T-helper 17 cell (primary cell): ENCODE measurements around the gene KRT2. TPM values are rescaled to one million over a fixed set of nuclear protein-coding genes. Genes with fewer than 3 reads are reported as not detected.

Source experiments
- ATAC-seq: fragments of 150-1000 bp; cut with Tn5 transposase; 2 replicates; pipeline ENCODE4 v1.10.0; 2021; ENCODE audit warnings: mild to moderate bottlenecking, moderate library complexity
- DNase-seq, 3 donors: peaks; one replicate each; pipeline versions ENCODE4 v3.0.0 to v3.0.0-alpha.2; 2020 to 2021
- H3K9me3 ChIP-seq: one replicate; pipeline ENCODE4 v1.7.0; 2013; ENCODE audit warnings: low read length, mild to moderate bottlenecking; ENCODE audit not compliant: control insufficient read depth, poor library complexity, severe bottlenecking
- H3K27ac Mint-ChIP-seq: one replicate; pipeline ENCODE4 v1.8.0; 2022; ENCODE audit warnings: mild to moderate bottlenecking, moderate library complexity, mixed read lengths
- H3K27me3 Mint-ChIP-seq: one replicate; pipeline ENCODE4 v1.8.0; 2022; ENCODE audit warnings: mixed read lengths
- H3K36me3 Mint-ChIP-seq: one replicate; pipeline ENCODE4 v1.8.0; 2022; ENCODE audit warnings: low read depth, mixed read lengths
- H3K4me1 Mint-ChIP-seq: one replicate; pipeline ENCODE4 v1.8.0; 2022; ENCODE audit warnings: mild to moderate bottlenecking, mixed read lengths
- H3K4me3 Mint-ChIP-seq: one replicate; pipeline ENCODE4 v1.8.0; 2022; ENCODE audit warnings: mild to moderate bottlenecking, moderate library complexity, mixed read lengths
- total RNA-seq, 4 donors: library from RNA in 2 of 4; stranded (reverse) in 2 of 4; gene quantifications; one replicate each; pipeline ENCODE4 v1.2.3 and lab custom pipeline; 2022 to 2026

KRT2 gene
- total RNA-seq, 2 donors from 2014 or later: not detected

DNA sequence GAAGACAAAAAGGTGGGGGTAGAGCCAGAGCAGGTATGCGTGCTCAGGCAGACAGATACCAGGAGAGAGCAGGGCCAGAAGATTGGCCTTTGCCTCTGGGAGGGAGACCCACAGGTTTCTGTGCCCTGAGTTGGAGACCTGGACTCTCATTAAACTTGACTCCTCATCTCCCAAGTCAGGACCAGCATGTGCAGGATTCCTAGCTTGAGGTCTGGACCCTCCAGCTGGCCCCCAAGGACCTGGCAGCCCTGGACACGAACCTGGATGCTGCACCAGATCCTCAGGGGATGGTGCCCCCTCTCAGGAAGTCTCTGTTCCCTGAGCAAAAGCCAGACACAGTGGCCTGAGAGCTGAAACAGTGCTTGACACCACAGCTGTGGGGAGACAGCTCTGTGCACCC is 23.2 kb downstream of the KRT2 start:
- ATAC-seq: no peak
- H3K9me3 ChIP-seq: no peaks in the 10 kb centered on the region
- no peak for DNase-seq
- Mint-ChIP-seq H3K36me3 (no peaks in the 10 kb centered on the region), H3K4me3 (no peak overlapping the region), H3K4me1 (peaks cover 24% of the 10 kb centered on the region), H3K27me3 (peaks cover 31% of the 10 kb centered on the region), H3K27ac (peak overlapping the region; percentile 1)

DNA sequence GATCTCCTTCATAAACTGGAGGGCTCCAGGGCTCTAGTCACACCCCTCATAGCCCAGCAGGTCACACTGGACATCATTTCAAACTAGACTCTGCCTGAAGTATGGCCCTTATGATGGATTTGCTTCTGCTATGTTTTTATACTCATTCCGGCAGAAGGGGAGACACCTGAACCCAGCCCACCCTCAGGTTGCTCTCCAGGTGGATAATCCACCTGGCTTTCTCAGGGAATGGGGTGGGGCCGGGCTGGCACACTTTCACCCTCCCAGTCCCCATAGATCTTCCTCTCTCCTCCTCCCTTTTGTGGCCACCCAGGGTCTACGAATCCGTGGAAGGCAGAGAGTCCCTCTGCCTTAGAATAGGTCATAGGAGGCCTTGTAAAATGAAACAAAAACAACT is 23.9 kb downstream of the KRT2 start:
- Mint-ChIP-seq H3K27me3 (peaks cover 31% of the 10 kb centered on the region), H3K4me3 (no peak overlapping the region)
- no peak for DNase-seq

DNA sequence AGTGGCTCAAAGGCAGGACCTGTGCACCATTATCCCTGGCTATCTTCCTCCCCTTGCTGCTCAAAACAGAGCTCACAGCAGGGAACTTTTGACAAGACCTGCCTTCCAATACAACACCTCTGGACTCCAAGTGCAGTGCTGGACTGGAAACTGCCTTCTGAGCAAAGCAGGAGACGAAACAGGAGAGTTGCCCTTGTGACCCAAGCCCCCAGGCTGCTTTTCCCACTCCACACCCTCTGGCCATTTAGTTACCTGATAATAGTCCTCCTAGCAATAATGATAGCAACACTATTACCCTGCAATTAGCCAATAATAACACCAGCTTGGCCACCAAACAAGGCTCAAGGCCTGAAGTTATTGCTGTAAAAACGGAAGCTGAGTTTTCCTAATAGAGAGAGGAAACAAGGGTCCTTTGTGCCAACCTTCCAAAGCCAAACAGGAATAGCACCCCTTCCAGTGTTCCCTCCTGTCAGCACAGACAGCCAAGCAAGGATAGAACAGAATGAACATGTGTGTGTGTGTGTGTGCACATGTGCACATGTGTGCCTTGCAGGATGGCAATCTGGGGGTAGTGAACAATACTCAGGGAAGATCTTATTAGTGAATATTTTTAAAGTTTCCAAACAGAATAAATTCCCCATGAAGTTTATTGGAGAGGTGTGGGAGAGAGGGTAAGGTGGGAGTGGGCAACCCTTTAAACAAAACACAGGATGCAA is 24.5 kb downstream of the KRT2 start:
- H3K4me3 Mint-ChIP-seq: no peak overlapping the region
- peaks cover 31% of the 10 kb centered on the region for H3K27me3 Mint-ChIP-seq

More for the DNA sequence above, 23.9 kb downstream of the KRT2 start:
- Mint-ChIP-seq H3K27ac (peak overlapping the region; percentile 1), H3K36me3 (no peaks in the 10 kb centered on the region), H3K4me1 (peaks cover 20% of the 10 kb centered on the region)
- no peaks in the 10 kb centered on the region for H3K9me3 ChIP-seq
- ATAC-seq: no peak

DNA sequence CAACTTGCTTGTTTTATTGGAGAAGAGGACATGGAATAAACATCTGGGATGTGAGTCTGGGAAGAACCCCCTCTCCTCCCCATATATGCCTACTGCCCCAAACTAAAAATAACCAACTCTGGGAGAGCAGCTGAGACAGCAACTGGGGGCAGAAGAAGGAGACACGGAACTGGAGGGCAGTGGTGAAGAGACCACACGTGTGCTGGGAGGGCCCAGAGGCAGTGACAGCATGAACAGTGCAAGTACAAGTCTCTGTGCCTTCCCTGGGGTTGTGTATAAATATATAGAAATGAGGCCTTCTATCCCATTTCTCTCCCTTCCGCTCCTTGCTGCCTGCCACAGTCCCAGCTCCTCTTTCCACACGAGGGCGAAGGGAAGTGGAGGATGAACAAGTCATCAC is 29.7 kb downstream of the KRT2 start:
- peaks cover 7% of the 10 kb centered on the region for H3K36me3 Mint-ChIP-seq
- no peak overlapping the region for H3K27ac Mint-ChIP-seq
- ATAC-seq (no peak), DNase-seq (no peak)
- H3K4me3 Mint-ChIP-seq: no peak overlapping the region
- H3K9me3 ChIP-seq: no peaks in the 10 kb centered on the region
- peaks cover 29% of the 10 kb centered on the region for H3K27me3 Mint-ChIP-seq
- peaks cover 5% of the 10 kb centered on the region for H3K4me1 Mint-ChIP-seq

More for the DNA sequence above, 24.5 kb downstream of the KRT2 start:
- DNase-seq (no peak), ATAC-seq (no peak)
- no peak overlapping the region for H3K27ac Mint-ChIP-seq
- H3K9me3 ChIP-seq: no peaks in the 10 kb centered on the region
- peaks cover 2% of the 10 kb centered on the region for H3K36me3 Mint-ChIP-seq
- peaks cover 19% of the 10 kb centered on the region for H3K4me1 Mint-ChIP-seq

DNA sequence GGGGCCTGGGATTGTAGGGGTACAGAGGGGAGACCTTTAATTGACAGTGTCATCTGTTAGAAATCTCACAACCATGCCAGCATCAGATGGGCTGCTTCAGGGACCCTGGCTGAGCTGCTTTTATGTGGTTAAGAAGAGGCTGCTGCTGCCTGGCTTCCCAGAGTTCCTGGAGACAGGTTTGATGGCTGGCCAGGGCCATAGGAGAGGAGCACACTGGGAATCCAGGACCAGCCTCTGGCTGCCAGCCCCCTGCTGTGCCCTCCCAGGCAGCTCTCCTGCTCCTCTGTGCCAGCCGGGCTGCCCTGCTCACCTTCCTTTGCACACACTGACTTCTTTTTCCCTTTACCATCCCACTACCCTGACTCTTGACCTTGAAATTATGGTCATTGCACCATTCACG is 33.1 kb downstream of the KRT2 start:
- no peak for ATAC-seq
- peaks cover 21% of the 10 kb centered on the region for H3K4me1 Mint-ChIP-seq
- no peak for DNase-seq
- peaks cover 9% of the 10 kb centered on the region for H3K36me3 Mint-ChIP-seq
- no peaks in the 10 kb centered on the region for H3K9me3 ChIP-seq
- no peak overlapping the region for H3K27ac Mint-ChIP-seq
- H3K4me3 Mint-ChIP-seq: no peak overlapping the region
- H3K27me3 Mint-ChIP-seq: peaks cover 48% of the 10 kb centered on the region

DNA sequence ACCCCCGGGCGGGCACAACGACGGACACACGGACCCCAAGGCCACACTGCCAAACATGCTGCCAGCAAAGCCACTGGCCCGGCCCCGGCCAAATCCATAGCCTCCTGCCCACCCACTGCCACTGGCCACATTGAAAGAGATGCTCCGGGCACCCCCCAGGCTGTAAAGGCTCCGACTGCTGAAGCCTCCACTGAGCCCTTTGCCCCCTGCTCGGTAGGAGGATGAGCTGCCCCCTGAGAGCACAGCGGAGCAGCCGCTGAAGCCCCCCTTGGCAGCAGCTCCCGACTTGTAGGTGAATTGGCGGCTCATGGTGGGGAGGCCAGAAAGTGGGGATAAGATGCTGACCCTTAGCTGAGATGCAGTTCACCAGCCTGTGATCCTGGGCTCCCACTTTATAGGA is 33.8 kb downstream of the KRT2 start, which contains the start of gene KRT73:
Gene KRT73 (minus strand): TSS at position 344 of the 400 bp plus-strand sequence. CDS start 35 bp downstream, at position 309.
- Mint-ChIP-seq H3K36me3 (peaks cover 9% of the 10 kb centered on the region), H3K4me1 (peaks cover 24% of the 10 kb centered on the region), H3K4me3 (no peak within 1 kb of the TSS), H3K27me3 (peaks cover 48% of the 10 kb centered on the region), H3K27ac (no peak within 1 kb of the TSS)
- no peak for ATAC-seq
- no peak for DNase-seq
- H3K9me3 ChIP-seq: no peaks in the 10 kb centered on the region

DNA sequence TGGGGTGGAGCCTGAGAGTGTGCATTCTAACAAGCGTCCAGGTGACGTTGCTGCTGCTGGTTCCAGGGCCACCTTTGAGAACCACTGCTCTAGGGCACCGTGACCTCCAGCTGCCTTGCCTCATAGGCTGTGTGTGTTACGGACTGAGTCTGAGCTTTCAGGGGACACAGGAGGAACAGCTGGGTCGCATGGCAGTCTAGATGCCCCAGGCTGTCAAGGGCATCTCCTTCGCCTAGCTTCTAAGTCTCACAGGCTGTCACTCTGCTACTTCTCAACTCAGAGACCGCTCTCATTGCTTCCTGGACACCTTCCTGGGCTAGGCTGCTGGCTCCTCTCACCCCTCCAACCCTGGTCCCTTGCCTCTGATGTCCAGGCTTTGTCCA is 34.6 kb downstream of the KRT2 start:
- Mint-ChIP-seq H3K27ac (no peak overlapping the region), H3K4me3 (no peak overlapping the region), H3K36me3 (peaks cover 7% of the 10 kb centered on the region), H3K4me1 (peaks cover 24% of the 10 kb centered on the region), H3K27me3 (peaks cover 48% of the 10 kb centered on the region)
- no peak for ATAC-seq
- DNase-seq: no peak
- H3K9me3 ChIP-seq: no peaks in the 10 kb centered on the region

DNA sequence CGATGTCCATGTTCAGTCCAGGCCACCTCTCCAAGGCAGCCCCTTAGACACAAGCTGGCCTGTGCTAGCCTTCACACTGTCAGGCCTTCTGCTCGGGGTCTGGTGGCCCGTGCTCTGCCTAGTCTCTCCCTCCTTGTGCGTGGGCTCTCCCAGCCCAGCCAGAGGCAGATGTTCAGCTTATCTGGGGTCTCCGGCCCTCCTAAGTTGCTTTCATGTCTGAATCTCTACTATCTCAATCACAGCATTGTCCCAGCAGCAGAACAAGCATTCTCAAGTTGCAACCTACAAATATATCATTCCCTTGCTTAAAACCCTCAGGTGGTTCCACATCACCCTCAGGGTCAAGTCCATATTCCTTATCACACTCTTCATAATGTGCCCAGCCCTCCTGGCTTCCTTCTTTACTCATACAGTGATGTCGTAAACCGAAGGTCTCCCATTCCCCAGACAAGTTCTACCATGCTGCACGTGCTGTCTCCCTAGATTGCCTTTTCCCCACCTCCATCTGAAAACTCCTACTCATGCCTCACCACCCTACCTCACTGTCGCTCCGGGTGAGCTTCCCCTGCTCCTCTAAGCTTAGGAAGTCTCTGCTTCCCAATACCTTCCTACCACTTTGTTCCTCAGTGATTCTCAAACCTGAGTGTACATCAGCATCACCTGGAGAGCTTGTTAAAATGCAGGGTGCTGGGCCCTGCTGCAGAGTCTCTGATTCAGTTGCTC is 35.2 kb downstream of the KRT2 start:
- Mint-ChIP-seq H3K36me3 (peaks cover 7% of the 10 kb centered on the region), H3K27ac (no peak overlapping the region), H3K4me3 (no peak overlapping the region), H3K4me1 (peaks cover 24% of the 10 kb centered on the region), H3K27me3 (peaks cover 49% of the 10 kb centered on the region)
- DNase-seq (no peak), ATAC-seq (no peak)
- H3K9me3 ChIP-seq: no peaks in the 10 kb centered on the region

DNA sequence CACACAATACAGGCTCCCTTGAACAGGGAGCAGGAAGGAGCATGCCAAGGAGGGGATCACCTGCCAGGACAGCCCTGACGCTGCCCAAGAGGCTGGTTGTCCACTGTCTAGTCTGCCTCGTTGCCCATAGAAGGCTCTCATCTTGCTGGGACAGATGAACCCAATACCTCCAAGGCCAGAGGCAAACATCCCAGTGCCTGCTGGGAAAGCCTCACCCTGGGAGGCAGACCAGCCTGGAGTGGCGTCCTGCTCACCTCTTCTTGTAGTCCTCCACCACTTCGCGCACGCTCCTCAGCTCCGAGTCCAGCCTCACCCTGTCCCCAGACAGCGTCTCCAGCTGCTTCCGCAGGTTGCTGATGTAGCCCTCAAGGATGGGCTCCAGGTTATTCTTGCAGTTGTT is 36.1 kb downstream of the KRT2 start:
- H3K4me3 Mint-ChIP-seq: no peak overlapping the region
- H3K9me3 ChIP-seq: no peaks in the 10 kb centered on the region
- peaks cover 43% of the 10 kb centered on the region for H3K27me3 Mint-ChIP-seq
- no peak for DNase-seq
- H3K27ac Mint-ChIP-seq: peak overlapping the region; percentile 91
- ATAC-seq: no peak
- peaks cover 7% of the 10 kb centered on the region for H3K36me3 Mint-ChIP-seq
- H3K4me1 Mint-ChIP-seq: peaks cover 28% of the 10 kb centered on the region

DNA sequence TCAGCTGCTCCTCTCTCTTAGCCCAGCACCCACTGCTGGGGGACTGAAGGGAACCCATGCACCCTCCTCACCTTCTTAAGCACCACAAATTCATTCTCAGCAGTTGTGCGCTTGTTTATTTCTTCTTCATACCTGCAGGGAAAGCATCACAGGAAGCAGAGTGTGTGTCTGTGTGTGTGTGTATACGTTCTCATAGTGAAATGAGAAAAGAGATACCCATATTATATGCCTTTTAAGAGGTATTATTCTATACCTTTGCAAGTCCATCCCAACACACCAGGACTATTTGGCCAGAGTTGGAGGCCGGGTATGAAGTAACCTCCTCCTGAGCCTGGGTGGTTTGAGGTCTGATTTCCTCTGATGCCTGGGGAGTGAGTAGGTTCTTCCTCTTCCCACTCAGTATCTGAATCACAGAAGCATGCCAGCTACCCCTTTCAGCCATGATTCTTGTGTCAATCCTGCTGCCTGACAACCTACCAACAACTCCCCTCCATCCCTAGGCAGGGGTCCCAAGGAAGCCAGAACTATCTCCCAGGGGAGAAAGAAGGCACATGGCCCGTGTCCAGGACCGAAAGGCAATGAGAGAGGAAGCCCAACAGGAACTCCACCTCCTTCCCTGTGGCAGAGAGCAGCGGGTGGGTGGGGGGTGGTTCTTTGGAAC is 36.7 kb downstream of the KRT2 start:
- Mint-ChIP-seq H3K4me3 (no peak overlapping the region), H3K36me3 (peaks cover 2% of the 10 kb centered on the region), H3K27ac (peak overlapping the region; percentile 91), H3K4me1 (peaks cover 31% of the 10 kb centered on the region), H3K27me3 (peaks cover 37% of the 10 kb centered on the region)
- H3K9me3 ChIP-seq: no peaks in the 10 kb centered on the region
- ATAC-seq (peak; percentile 27), DNase-seq (no peak)

DNA sequence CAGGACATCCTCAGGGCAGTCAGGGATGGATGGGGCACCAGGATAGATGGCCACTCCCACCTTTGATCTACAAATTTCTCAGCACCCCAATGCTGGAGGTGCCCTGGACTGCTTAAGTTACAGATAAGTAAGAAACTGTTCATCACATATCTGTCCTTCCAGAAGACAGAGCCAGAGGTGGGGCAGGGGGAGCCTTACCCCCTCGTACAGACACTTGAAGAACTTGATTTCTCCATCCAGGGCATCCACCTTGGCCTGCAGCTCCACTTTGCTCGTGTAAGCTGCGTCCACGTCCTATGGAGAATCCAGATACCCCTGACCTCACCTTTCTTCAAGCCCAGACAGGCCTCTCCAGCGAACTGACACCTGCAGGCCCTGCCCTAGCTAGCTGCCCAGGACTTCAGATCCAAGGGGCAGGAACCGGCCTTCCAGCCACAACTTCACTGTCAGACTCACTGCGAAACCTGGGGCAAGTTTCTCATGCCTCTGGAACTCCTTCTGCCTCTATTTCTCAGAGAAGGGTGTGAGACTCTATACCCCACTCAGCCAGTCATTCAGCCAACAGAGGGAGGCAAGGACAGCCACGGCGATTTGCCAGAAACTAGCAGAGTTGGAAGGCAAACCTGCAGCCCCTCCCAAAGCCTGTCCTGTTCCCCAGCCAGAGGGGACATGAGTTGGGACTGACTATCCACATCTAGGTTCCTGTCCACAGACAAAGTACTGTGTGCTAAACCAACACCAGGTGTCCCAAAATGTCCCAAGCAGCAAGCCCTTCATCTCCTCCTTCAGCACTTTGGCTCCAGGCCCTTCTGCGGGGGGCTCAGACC is 37.4 kb downstream of the KRT2 start:
- ATAC-seq: no peak
- peaks cover 31% of the 10 kb centered on the region for H3K4me1 Mint-ChIP-seq
- peaks cover 37% of the 10 kb centered on the region for H3K27me3 Mint-ChIP-seq
- H3K4me3 Mint-ChIP-seq: no peak overlapping the region
- H3K9me3 ChIP-seq: no peaks in the 10 kb centered on the region
- peak overlapping the region; percentile 91 for H3K27ac Mint-ChIP-seq
- no peak for DNase-seq
- peaks cover 2% of the 10 kb centered on the region for H3K36me3 Mint-ChIP-seq

DNA sequence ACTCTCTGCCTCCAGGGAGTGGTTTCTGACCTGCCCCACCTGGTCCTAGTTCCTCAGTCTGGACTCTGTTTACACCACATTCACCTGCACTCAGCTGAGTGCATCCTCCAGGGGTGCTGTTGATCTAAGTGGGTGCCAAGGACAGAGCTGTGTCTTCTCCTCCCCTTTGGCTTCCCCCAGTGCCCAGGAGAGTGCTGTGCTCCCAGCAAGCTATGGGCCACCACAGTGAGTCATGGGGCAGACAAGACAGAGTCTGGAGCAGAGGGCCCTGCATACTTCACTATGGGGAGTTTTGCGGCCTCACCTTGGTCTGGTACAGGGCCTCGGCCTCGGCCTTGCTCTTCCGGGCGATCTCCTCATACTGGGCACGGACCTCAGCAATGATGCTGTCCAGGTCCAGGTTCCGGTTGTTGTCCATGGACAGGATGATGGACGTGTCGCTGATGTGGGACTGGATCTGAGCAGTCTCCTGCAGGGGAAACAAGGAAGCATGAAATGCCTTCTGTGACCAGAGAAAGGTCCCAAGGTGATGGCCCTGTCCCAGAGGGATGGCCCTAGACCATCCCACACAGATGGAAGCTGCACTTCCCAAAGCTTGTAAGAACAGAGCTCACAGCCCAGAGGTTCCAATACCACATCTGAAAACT is 38.5 kb downstream of the KRT2 start:
- Mint-ChIP-seq H3K27me3 (peaks cover 37% of the 10 kb centered on the region), H3K36me3 (peaks cover 2% of the 10 kb centered on the region), H3K4me3 (no peak overlapping the region), H3K27ac (peak overlapping the region; percentile 91), H3K4me1 (peaks cover 36% of the 10 kb centered on the region)
- H3K9me3 ChIP-seq: no peaks in the 10 kb centered on the region
- ATAC-seq: no peak
- DNase-seq: no peak
